ENCODE data around the gene SH3TC1.

SH3TC1 gene

DNA sequence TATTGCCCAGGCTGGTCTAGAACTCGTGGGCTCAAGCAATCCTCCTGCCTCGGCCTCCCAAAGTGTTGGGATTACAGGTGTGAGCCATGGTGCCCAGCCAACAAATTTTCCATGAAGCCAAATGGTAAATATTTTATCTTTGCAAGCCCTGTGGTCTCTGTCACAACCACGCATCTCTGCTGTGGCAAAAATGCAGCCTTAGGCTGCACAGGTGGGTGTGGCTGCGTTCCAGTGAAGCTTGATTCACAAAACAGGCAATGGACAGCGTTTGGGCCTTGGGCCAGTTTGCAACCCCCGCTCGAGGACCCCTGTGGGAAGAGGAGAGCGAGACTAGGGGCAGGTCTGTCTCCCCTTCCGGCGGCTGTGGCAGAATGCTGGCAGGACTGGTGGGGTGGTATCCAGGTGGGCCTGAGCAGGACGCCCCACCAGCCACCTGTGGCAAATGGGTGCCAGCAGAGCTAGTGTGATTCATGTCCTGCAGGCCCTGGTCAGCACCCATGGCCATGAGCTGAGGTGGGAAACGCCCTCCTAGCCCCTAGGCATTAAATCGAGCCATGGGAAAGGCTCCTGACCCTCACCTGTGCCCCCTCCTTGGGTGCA is 90.2 kb downstream of the SH3TC1 start:
- TF ChIP-seq, protein P1, sequence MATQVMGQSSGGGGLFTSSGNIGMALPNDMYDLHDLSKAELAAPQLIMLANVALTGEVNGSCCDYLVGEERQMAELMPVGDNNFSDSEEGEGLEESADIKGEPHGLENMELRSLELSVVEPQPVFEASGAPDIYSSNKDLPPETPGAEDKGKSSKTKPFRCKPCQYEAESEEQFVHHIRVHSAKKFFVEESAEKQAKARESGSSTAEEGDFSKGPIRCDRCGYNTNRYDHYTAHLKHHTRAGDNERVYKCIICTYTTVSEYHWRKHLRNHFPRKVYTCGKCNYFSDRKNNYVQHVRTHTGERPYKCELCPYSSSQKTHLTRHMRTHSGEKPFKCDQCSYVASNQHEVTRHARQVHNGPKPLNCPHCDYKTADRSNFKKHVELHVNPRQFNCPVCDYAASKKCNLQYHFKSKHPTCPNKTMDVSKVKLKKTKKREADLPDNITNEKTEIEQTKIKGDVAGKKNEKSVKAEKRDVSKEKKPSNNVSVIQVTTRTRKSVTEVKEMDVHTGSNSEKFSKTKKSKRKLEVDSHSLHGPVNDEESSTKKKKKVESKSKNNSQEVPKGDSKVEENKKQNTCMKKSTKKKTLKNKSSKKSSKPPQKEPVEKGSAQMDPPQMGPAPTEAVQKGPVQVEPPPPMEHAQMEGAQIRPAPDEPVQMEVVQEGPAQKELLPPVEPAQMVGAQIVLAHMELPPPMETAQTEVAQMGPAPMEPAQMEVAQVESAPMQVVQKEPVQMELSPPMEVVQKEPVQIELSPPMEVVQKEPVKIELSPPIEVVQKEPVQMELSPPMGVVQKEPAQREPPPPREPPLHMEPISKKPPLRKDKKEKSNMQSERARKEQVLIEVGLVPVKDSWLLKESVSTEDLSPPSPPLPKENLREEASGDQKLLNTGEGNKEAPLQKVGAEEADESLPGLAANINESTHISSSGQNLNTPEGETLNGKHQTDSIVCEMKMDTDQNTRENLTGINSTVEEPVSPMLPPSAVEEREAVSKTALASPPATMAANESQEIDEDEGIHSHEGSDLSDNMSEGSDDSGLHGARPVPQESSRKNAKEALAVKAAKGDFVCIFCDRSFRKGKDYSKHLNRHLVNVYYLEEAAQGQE (IDR thresholded peaks at IDR 0.05; ENCODE audit: insufficient replicate concordance, low read depth): no peak
- TF ChIP-seq POLR2AphosphoS5 (IDR thresholded peaks at IDR 0.05; ENCODE audit: low read depth) (no peak), SPI1 (IDR thresholded peaks at IDR 0.05; ENCODE audit: borderline replicate concordance, low read depth) (no peak)
- TF ChIP-seq, protein P2, sequence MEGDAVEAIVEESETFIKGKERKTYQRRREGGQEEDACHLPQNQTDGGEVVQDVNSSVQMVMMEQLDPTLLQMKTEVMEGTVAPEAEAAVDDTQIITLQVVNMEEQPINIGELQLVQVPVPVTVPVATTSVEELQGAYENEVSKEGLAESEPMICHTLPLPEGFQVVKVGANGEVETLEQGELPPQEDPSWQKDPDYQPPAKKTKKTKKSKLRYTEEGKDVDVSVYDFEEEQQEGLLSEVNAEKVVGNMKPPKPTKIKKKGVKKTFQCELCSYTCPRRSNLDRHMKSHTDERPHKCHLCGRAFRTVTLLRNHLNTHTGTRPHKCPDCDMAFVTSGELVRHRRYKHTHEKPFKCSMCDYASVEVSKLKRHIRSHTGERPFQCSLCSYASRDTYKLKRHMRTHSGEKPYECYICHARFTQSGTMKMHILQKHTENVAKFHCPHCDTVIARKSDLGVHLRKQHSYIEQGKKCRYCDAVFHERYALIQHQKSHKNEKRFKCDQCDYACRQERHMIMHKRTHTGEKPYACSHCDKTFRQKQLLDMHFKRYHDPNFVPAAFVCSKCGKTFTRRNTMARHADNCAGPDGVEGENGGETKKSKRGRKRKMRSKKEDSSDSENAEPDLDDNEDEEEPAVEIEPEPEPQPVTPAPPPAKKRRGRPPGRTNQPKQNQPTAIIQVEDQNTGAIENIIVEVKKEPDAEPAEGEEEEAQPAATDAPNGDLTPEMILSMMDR (IDR thresholded peaks at IDR 0.05; ENCODE audit: insufficient read depth, low read length): no peak
- no peak overlapping the region for H3K27ac ChIP-seq (replicated peaks)
- no peak for DNase-seq (ENCODE audit: low read depth in 1 of 2, low spot score in 1 of 2)
- H3K27me3 ChIP-seq (ENCODE audit: insufficient read depth, poor library complexity, severe bottlenecking): no peaks in the 10 kb centered on the region
- no peak overlapping the region for H3K4me3 ChIP-seq (replicated peaks; ENCODE audit: insufficient read depth, low read length)

DNA sequence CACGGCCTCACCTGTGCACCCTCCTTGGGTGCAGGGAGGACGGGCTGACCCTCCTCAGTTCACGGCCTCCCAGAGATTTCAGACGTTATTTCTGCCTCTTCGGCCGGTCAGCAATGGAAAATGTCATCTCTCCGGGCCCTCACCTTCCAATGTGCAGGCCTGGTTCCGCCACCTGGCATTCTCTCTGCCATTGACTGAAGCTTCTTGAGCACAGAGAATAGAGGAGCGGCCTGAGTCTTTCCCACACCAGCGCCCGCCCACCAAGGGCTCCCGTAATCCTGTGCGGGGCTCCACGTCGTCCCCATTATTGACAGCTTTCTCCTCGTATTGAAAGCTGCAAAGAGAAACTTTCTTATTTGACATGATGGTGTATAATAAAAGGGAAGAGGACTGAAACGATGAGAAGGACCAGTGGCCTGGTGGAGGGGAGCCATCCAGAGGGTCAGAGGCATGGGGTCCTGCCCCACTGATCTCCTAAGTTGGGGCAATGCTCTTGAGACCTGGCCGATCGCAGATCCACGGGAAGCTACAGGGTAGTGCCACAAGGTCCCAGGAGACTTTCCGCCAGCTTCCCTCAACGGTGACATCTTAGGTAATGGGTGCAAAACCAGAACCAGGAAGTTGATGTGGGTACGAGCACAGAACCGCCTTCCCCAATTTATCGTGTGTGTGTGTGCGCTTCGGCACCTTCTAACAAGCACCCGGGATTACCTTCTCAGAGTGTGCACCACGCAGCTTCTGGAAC is 91.0 kb downstream of the SH3TC1 start:
- H3K27ac ChIP-seq (replicated peaks): no peak overlapping the region
- TF ChIP-seq SPI1 (IDR thresholded peaks at IDR 0.05; ENCODE audit: borderline replicate concordance, low read depth) (no peak), POLR2AphosphoS5 (IDR thresholded peaks at IDR 0.05; ENCODE audit: low read depth) (no peak)
- DNase-seq (ENCODE audit: low read depth in 1 of 2, low spot score in 1 of 2): no peak

DNA sequence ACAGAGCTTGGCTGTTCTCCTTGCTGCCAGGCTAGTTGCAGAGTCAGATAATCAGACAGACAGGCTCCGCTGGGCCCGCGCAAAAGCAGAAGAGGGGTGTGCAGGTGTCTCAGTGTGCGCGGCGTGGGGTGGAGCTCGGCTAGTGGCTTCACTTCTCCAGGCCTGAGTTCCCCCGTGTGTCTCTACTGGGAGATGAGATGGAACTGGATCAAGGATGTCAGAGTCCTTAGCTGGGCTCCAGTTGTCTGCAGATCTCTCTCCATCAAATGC is 91.5 kb downstream of the SH3TC1 start:
- TF ChIP-seq SPI1 (IDR thresholded peaks at IDR 0.05; ENCODE audit: borderline replicate concordance, low read depth) (peak; percentile 28; the same call in 1 of the 2 replicates), GABPA (IDR thresholded peaks at IDR 0.05; ENCODE audit: low read depth) (no peak)
- no peak overlapping the region for H3K4me3 ChIP-seq (replicated peaks; ENCODE audit: insufficient read depth, low read length)
- H3K27ac ChIP-seq (replicated peaks): no peak overlapping the region
- no peaks in the 10 kb centered on the region for H3K27me3 ChIP-seq (ENCODE audit: insufficient read depth, poor library complexity, severe bottlenecking)
- DNase-seq (ENCODE audit: low read depth in 1 of 2, low spot score in 1 of 2): peak in 1 of 2 experiments; percentile 58

More for the DNA sequence above, 91.0 kb downstream of the SH3TC1 start:
- Histone ChIP-seq H3K27me3 (ENCODE audit: insufficient read depth, poor library complexity, severe bottlenecking) (no peaks in the 10 kb centered on the region), H3K4me3 (replicated peaks; ENCODE audit: insufficient read depth, low read length) (no peak overlapping the region)
